OCI-M2 (cell line): ENCODE data around the gene MMD2.
"Not testable (repeated sequence)": the region's sequence is repeated elsewhere in the genome, so short reads cannot be mapped to it uniquely, and the experiment has no call there.

ENCODE experiments used
- DNase-seq: peaks from one replicate; lab custom pipeline; 2025; ENCODE audit not compliant: unreplicated experiment; lab: John Stamatoyannopoulos, UW

The MMD2 gene

GRCh38 chr7:4895766-4896165, 63.2 kb downstream of the MMD2 start:
- DNase-seq, result no peak

- DNase-seq, result no peak
Observed at GRCh38 chr7:4894482-4894881, 64.5 kb downstream of the MMD2 start.

- no peak for DNase-seq
Observed at GRCh38 chr7:4893929-4894475, 65.0 kb downstream of the MMD2 start.

DNA sequence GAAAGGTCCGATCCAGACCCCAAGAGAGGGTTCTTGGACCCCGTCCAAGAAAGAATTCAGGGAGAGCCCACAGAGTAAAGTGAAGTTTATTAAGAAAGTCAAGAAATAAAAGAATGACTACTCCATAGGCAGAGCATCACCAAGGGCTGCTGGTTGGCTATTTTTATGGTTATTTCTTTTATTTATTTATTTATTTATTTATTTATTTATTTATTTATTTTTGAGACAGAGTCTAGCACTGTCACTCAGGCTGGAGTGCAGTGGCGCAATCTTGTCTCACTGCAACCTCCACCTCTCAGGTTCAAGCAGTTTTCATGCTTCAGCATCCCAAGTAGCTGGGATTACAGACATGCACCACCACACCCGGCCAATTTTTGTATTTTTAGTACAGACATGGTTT, 65.8 kb downstream of the MMD2 start:
- DNase-seq, result not testable (repeated sequence)

DNA sequence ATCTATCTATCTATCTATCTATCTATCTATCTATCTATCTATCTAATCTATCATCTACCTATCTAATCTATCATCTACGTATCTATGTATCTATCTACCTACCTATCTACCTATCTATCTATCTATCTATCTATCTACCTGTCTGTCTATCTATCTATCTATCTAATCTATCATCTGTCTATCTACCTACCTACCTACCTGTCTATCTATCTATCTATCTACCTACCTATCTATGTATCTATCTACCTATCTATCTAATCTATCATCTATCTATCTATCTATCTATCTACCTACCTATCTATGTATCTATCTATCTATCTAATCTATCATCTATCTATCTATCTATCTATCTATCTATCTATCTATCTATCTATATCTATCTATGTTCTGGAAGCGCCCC, 67.5 kb downstream of the MMD2 start:
- not testable (repeated sequence) for DNase-seq

DNA sequence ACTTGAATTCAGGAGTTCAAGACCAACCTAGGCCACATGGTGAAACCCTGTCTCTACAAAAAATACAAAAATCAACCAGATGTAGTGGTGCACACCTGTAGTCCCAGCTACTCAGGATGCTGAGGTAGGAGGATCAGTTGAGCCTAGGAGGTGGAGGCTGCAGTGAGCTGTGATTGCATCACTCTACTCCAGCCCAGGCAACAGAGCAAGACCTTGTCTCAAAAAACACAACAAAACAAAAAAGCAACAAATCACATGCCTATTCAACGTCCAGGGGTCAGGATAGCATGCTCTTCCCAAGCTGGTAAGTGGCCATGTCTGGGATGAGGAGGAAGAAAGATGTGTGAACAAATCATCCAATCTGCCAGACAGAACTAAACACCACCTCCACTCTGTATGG, 69.3 kb downstream of the MMD2 start:
- DNase-seq, result no peak

DNA sequence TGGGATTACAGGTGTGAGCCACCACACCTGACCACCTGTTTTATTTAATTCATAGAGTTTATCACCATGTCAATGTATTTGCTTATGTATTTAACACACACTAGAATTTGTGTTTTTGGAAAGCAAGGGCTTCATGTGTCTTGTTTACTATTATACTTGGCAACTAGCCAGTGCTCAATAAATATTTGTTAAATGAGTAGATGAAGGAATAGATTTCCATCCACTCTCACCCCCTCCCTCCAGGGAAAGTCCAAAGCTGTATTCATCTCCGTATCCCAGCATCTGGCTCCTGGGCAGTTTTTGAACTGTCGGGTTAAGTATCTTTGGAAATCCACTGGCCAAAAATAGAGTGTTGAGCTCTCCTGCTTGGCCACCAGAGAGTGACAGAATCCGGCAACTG, 70.8 kb downstream of the MMD2 start:
- no peak for DNase-seq

DNA sequence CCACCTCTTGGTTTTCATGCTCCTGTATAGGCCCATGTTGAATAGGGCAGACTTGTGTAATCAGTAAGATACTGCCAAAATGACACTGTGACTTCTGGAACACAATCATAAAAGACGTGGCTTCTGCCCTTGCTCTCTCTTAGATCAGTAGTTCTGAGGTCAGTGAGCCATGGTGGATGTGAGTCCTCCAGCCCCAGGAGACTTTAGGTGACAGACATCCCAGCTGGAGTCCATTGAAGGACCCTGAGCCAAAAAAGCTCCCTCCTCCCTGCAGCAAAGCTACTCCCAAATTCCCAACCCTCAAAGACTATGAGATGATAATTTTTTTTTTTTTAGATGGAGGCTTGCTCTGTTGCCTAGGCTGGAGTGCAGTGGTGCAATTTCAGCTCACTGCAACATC, 72.3 kb downstream of the MMD2 start:
- no peak for DNase-seq

GRCh38 chr7:4885317-4885807, 73.6 kb downstream of the MMD2 start:
- DNase-seq, result no peak

- no peak for DNase-seq
Observed at GRCh38 chr7:4884164-4884563, 74.8 kb downstream of the MMD2 start.

GRCh38 chr7:4883372-4884144, 75.4 kb downstream of the MMD2 start, which contains the start of gene RADIL:
Gene RADIL, minus strand, starts transcription at chr7:4883716. Its CDS starts 5,577 bp downstream, at chr7:4878139.
- peak; percentile 26 for DNase-seq

DNA sequence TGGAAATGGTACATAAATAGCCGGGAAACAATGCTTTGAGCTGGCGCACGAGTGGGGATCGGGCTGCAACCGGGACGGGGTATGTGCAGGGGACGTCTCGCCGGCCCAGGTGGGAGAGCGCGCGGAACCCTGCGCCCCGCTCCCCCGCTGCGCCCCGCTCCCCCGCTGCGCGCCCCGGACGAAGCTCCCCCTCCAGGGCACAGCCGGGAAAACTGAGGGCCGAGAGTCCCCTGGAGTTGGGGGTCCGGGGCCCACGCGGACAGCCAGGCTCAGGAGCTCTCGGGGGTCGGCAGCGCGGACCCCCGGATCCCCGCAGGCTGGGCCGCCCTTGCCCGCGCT, 76.0 kb downstream of the MMD2 start:
- no peak for DNase-seq

DNA sequence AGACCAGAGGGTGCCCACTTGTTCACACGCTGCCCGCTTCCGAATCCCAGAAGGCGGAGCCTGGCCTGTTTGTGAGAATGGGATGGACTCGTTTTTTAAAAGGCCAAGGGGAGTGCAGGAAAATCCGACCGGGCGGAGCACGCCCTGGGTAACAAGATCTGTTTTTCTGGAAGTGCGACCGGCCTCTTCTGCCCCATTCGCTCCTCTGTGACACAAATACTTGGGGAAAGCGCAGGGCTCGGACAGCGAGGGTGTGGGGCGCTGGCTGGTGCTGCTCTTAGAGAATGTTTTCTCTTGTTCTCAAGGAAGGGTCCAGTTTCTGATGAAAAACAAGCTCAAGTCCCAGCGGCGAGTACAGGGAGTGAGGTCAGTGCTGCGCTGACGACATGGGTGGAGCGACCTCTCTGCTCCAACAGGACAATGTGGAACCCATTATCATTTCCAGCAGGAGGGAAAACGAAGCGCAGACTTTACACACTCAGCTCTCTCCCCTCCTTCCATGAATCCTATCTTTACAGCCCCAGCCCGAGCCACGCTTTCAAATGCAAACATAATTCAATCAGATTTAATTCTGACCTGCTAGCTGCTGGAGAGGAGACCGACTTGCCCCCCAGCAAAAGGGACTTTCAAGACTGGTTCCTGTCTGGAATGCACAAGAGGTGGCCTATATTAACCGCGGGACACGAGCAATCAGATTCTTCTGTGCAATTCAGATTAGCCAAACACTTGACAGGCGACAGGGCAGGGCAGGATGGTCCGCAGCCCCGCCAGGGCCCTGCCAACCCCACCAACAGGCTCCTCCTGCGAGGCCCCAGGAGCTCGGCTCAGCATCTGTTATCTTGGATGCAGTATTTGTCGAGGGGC, 76.6 kb downstream of the MMD2 start:
- no peak for DNase-seq

DNA sequence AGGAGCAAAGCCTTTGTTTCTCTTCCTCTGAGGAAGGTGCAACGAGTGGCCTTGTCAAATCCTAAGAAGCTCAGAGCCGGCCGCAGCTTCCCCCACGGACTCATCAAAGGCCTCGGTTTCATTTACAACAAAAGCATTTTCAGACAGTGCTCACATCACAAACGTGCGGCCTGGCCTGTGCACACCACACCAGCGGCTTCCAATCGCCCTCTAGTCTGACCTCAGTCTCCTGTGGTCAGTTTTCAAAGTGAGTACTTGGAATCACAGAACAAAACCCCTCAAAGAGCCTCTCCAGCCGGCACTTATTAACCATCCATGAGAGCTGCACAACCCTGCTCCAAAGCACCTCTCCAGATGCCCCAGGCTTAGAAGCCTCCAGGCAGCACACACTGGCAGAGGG, 78.8 kb downstream of the MMD2 start:
- DNase-seq, result no peak

GRCh38 chr7:4879396-4880081, 79.4 kb downstream of the MMD2 start:
- no peak for DNase-seq

GRCh38 chr7:4878336-4879335, 80.4 kb downstream of the MMD2 start:
- DNase-seq, result no peak

GRCh38 chr7:4876586-4876985, 82.4 kb downstream of the MMD2 start:
- no peak for DNase-seq

GRCh38 chr7:4875391-4875790, 83.6 kb downstream of the MMD2 start:
- no peak for DNase-seq

DNA sequence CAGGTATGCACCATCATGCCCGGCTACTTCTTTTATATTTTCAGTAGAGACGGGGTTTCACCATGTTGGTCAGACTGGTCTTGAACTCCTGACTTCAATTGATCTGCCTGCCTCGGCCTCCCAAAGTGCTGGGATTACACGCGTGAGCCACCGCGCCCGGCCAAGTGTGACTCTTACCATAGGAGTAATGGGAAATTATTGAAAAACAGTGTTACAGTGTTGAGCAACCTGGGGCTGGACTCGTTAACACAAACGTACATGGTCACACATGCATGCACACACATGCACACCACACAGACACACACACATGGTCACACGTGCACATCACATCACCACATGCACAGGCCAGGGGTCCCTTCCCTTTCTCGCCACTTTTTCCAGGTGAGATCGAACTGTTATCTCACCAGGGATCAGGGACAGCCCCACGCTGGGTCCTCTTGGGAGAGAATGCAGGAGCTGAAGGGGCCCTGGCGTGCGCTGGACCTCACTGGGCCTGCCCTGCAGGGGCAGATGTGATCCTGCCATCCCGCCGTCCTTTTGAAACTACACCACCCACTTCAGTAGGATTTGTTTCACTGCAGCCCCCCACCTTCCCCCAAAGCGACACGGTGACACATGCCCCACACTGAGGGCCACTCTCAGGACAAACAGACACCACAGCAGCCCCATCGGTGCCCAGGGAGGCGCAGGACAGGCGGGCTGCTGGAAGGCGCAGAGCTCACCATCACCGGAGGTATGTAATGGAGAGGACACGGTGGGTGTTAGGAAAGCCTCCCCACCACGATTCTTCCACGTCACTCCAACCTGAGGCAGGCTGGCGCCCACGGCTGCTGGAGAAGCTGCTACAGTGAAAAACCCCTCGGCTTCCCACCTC, 85.7 kb downstream of the MMD2 start:
- DNase-seq, result no peak
